ENCODE data around the gene CEP112.
"Not testable (repeated sequence)": the region's sequence is repeated elsewhere in the genome, so short reads cannot be mapped to it uniquely, and the experiment has no call there.

The CEP112 gene

GRCh38 chr17:65683428-65683827, 508.5 kb downstream of the CEP112 start:
- no peak for DNase-seq (ENCODE audit: low spot score)

GRCh38 chr17:65681763-65682162, 510.2 kb downstream of the CEP112 start:
- DNase-seq (ENCODE audit: low spot score), result not testable (repeated sequence)

GRCh38 chr17:65679165-65679845, 512.6 kb downstream of the CEP112 start:
- no peak for DNase-seq (ENCODE audit: low spot score)

GRCh38 chr17:65678546-65678945, 513.4 kb downstream of the CEP112 start:
- no peak for DNase-seq (ENCODE audit: low spot score)

- DNase-seq (ENCODE audit: low spot score), result no peak
These were observed 514.0 kb downstream of the CEP112 start for GRCh38 chr17:65677932-65678331.

GRCh38 chr17:65674246-65675045, 517.5 kb downstream of the CEP112 start:
- no peak for DNase-seq (ENCODE audit: low spot score)

- DNase-seq (ENCODE audit: low spot score), result no peak
These were observed 521.1 kb downstream of the CEP112 start for GRCh38 chr17:65670667-65671371.

- DNase-seq (ENCODE audit: low spot score), result no peak
These were observed 523.7 kb downstream of the CEP112 start for GRCh38 chr17:65668211-65668610.

- DNase-seq (ENCODE audit: low spot score), result no peak
These were observed 524.3 kb downstream of the CEP112 start for GRCh38 chr17:65667656-65668055.

- no peak for DNase-seq (ENCODE audit: low spot score)
These were observed 525.0 kb downstream of the CEP112 start for GRCh38 chr17:65666876-65667321.

- no peak for DNase-seq (ENCODE audit: low spot score)
These were observed 526.0 kb downstream of the CEP112 start for GRCh38 chr17:65665966-65666365.

GRCh38 chr17:65664696-65665095, 527.2 kb downstream of the CEP112 start:
- DNase-seq (ENCODE audit: low spot score), result no peak

- DNase-seq (ENCODE audit: low spot score), result no peak
These were observed 527.7 kb downstream of the CEP112 start for GRCh38 chr17:65664266-65664665.

GRCh38 chr17:65662196-65662595, 529.7 kb downstream of the CEP112 start:
- no peak for DNase-seq (ENCODE audit: low spot score)

- DNase-seq (ENCODE audit: low spot score), result no peak
These were observed 531.0 kb downstream of the CEP112 start for GRCh38 chr17:65660947-65661346.

GRCh38 chr17:65660078-65660477, 531.9 kb downstream of the CEP112 start:
- no peak for DNase-seq (ENCODE audit: low spot score)

- DNase-seq (ENCODE audit: low spot score), result no peak
These were observed 532.4 kb downstream of the CEP112 start for GRCh38 chr17:65659512-65659911.

- no peak for DNase-seq (ENCODE audit: low spot score)
These were observed 534.6 kb downstream of the CEP112 start for GRCh38 chr17:65657251-65657828.

- DNase-seq (ENCODE audit: low spot score), result no peak
These were observed 535.3 kb downstream of the CEP112 start for GRCh38 chr17:65656390-65657250.

GRCh38 chr17:65655706-65656105, 536.2 kb downstream of the CEP112 start:
- DNase-seq (ENCODE audit: low spot score), result no peak

GRCh38 chr17:65644545-65644944, 547.4 kb downstream of the CEP112 start:
- DNase-seq (ENCODE audit: low spot score), result no peak
